Ishikawa (cell line): ENCODE measurements around the gene CTTNBP2NL.

Experiments used
- CREB1 ChIP-seq: IDR thresholded peaks from 2 replicates; pipeline ENCODE4 v1.6.1; 2012; ENCODE audit warnings: low read depth
- TAF1 ChIP-seq: IDR thresholded peaks from 2 replicates; pipeline ENCODE4 v1.6.1; 2012; ENCODE audit warnings: low read depth, mild to moderate bottlenecking
- YY1 ChIP-seq: IDR thresholded peaks from 2 replicates; pipeline ENCODE4 v1.6.1; 2012; ENCODE audit warnings: low read depth
- ZBTB7A ChIP-seq: IDR thresholded peaks from 2 replicates; pipeline ENCODE4 v1.6.1; 2012; ENCODE audit warnings: low read depth

DNA sequence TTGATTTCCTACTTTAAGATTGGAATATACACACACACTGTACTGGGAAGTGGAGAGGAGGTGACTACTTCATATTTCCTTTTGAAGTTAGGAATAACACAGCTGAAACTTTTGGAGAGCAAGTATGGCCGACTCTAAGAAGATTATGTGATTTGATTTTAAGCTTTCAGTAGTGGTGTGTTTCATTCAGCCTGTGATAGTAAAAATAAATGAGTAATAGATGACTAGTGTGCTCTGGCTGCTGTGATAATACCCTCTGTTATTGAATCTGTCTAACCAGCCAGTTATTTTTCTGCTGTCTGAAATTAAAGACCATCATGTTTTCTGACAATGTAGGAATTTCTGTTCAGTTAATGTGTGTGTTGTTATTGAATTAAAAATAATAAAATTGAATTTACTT lies 48.3 kb downstream of the CTTNBP2NL start:
- TF ChIP-seq CREB1 (no peak), YY1 (no peak), TAF1 (no peak), ZBTB7A (no peak)
